GM18517 (cell line): ENCODE measurements around the gene SRRD.

Source experiments
- ATAC-seq: cut with Tn5 transposase; IDR thresholded peaks from one replicate; pipeline ENCODE4 v1.9.1; 2021; ENCODE audit warnings: mild to moderate bottlenecking, moderate library complexity; ENCODE audit not compliant: unreplicated experiment

Gene SRRD

DNA sequence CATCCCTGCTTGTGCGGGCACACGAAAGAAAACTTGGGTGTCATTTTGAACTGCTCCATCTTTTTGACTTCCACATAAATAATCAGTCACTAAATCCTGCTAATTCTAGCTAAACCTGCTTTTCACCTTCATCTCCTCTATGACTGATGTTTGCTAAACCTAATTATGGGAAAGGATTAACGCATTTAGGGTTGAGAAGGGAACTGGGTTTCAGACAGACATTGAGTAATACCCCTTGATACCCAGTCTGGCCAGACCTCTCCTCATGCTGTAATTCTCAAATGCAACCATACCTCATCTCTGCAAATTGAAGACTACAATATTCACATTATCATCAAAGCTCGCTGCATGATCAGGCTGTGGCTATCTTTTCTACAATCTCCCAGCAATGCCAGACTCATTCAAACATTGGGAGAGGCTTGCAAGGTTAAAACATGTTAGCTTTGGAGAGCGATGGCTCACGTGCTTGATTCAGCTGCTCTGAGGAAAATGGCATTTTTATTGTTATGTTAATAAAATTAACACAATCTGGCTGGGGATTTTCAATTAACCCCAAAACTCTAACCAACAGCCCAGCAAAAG, 2.5 kb upstream of the SRRD start:
- no peak for ATAC-seq

DNA sequence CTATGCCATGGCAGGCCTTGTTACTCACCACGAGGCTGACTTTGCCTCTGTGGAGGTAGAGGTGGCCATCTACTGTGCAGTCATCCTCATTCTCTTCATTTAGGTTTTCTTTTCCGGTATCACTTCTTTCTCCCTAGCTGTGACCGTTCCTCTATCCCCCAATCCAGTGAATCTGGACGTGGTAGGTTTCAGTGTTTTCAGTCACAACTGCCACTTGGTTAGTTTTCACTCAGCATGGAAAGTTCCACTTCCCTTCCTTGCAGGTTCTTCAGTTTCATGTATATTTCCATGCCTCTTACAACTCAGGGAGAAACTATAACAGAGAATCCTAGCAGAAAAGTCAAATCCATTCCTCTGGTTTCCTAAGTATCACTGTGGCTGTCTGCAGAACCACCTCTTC, 2.0 kb upstream of the SRRD start:
- ATAC-seq, result no peak

DNA sequence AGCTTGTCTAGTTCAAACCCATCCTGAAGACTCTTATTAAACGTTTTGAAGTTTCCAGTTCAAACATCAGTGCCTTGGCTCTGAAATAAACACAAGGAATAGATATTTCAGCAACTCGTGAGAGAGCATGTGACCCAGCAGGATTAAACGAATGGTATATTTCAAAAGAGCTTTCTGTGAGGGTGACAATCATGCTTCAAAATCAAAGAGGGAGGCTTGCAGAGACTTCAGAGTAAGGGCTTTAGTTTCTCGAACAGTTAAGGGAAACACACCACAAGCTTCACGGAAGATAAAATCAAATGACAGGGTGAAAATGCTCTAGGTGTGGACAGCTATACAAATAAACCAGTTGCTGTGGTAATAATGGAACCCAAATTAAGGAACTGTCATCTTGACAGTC, 1.5 kb upstream of the SRRD start:
- ATAC-seq, result no peak

DNA sequence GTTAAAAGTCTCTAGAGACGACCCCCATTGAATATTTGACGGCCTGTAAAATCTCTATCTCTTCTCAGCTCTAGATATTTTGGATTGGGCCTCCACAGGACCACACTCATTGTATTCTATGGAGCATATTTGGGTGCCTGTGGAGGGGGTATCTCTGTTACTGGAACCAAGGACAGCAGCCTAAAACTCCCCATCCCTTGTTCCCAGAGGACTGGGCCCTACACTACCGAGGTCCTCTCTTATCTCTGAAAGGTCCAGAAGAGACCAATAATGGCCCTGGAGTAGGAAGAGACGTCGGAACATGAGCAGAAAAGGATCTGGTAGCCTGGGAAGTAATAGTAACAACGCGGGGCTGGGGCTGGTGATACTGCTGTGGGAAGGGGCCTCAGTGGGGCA, 636 bp upstream of the SRRD start:
- ATAC-seq, result no peak

DNA sequence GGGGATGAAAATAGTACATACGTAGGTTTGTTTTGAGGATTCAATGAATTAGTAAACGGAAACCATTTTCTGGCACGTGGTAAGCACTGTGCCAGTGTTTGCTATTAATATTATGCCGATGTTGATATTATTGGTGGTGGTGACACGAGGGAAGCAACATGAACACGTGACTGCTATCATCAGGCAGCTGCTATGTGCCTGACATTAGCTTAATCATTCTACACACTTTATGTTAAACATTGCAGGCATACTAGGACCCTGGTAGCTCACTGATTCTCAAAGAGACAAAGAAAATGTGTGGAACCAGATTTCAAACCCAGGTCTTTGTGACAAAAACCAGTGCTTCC, 656 bp downstream of the SRRD start:
- no peak for ATAC-seq

DNA sequence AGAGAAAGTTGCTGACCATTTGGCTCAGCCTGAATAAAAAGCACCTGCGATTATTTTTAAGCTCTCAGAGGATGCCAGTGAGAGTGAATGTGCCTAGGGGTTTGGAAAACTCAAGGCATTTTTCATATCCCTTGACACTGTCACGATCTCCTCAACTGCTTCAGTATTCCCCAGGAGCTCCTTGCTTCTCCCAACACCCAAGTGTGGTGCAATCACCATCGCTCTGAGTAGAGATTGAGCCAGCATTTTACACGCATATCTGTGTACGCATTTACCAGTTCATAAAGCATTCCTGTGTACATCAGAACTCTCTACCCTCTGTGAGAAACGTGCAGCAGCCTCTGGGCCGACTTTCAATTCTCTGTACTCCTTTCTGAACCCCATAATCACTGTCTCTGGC, 1.3 kb downstream of the SRRD start:
- ATAC-seq, result no peak

DNA sequence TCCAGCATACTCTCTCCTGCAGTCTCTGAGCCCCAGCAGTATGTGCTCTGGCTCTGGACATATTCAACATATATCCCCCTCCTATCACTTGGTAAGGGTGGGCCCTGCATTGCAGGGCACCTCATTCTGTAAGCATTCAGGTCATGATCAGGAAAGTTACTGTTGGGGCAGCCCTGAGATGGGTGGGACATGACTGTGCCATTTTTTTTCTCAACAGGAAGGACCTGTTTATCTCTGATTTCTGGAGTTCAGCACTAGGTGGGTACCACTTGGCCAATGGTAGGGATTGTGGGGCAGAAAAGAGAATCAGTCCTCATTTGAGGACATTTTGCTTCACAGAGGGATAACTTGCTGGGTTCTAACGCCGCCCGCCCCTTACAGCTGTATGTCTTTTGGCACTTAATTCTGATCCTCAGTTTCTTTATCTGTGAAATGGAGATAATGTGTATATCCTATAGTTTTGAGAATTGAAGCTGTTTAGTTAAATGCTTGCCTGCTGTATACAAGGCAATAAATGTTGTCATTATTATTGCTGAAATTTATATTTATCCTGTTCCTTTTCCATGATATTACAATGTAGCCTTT, 2.2 kb downstream of the SRRD start:
- no peak for ATAC-seq

DNA sequence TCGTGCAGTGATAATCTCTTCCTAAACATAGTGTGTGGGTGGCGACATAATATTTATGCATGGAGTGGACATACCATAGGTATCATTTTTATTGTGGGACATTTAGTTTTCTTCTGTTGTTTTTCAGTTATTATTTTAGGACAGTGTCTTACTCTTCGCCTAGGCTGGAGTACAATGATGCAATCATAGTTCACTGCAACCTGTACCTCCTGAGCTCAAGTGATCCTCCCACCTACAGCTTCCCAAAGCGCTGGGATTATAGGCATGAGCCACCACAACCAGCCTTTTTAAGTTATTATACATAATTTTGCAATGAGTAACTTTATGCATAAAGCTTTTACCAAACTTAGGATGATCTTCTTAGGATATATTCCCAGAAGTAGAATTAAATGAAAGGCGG, 2.7 kb downstream of the SRRD start:
- ATAC-seq, result no peak

DNA sequence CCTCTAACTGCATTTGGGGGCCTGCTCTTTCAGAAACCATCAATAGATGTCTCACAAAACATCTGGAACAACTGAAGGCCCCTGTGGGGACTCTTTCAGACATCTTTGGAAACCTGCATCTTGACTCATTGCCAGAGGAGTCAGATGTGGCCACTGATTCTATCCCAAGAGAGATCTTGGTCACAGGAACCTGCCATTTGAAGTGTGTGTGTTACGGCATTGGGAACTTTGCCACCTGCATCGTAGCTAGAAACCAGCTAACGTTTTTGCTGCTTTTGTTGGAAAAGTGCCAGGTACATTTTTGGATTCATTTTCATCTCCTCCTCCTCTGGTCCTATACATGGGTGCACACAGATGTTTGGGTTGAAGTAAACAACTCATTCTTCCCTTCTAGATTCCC, 4.3 kb downstream of the SRRD start:
- no peak for ATAC-seq

DNA sequence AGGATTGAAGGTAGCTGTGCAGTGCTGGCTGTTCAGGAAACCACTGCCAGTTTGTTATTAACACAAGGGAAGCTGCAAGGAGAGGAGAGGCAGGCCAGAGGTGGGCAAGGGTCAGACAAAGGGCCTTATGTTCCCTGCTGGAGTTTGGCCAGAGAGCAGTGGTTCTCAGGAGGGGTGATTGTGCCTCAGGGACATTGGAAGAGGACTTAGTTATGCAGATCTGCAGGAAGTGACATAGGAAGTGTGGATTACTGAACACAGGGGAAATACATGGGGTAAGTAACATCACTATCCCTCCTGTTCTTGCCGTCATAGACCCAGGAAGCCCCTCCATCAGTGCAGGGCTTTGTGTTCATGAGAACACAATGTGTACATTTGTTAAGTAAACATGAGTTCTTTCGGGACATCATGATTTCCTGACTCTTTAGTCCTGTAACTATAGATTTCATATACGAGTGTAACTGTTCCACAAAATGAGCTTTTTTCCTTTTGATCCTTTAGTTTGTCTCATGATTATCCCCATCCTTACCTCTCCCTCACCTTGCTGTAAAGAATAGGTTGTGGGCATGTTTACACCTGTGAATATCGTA, 5.9 kb downstream of the SRRD start:
- no peak for ATAC-seq

DNA sequence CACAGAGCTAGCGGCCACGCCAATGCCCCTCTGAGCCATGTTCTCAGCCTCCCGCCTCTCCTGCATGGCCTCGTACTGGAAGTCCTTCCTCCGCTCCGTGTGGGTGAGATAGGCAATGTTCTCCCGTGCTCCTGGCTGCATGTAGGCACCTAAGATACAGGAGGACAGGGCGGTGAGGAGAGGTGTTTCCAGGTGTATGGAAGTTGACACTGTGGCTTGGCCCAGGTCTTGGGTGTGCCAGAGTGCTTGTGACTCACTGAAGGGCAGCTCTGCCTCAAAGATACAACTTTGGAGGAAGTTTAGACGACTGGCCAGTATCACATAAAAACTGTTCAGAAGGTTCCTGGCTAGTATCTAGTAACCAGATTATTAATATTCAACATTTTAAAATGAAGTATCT, 8.5 kb downstream of the SRRD start:
- no peak for ATAC-seq

DNA sequence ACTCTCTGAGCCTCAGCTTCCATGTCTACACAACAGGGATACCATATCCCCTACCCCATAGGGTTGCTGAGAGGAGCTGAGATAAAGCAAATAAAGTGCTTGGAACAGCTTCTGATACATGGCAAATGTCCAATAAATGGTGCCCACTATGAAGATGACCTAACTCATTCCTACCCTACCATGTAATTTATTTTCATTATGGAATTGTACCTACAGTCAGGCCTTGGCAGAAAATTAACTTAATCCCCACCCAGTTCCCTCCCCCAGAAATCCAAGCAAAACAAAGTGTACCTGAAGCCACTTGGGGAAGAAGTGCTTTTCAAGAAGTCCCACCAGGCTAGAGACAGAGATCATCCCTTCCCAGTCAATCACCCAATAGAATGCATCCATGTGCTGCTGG, 10.8 kb downstream of the SRRD start:
- ATAC-seq, result no peak

DNA sequence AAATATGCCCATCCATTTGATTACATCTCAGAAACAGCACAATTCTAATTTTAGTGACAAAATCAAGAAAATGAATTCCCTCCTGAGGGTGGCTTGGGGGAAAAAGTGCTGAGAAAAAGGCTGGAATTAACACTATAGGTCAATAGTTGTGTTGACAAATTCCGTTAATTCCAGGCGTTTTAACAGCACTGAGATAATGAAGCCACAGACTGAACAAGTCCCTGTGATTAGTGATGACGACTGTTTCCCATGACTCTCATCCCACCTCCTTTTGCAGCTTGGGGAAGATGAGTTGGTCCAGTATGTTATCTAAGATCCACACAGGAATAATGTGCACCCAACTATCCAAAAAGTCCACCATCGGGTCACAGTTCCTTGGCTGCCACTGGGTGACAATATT, 12.8 kb downstream of the SRRD start:
- no peak for ATAC-seq

DNA sequence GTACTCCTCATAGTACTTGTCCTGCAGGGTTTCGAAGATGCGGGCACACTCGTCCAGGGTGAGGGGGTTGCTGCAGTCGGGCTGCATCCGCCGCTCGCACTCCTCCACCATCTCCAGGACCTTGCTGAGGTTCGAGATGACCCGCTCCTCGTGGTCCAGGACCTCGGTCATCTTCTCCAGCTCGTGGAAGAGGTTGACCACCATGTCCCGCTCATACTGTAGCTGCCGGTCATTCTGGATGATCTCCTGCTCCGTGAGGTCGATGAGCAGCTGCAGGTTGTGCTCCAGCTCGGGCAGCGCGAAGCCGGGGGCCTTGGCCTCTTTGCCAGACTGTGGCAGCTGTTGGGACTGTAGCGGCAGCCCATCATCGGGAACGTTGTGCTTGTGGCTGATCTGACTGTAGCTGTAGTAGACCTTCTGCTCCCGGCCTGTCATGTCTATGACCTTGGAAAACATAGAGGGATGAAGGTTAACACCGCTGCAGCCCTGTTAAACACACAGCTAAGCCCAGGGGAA, 15.6 kb downstream of the SRRD start:
- no peak for ATAC-seq

DNA sequence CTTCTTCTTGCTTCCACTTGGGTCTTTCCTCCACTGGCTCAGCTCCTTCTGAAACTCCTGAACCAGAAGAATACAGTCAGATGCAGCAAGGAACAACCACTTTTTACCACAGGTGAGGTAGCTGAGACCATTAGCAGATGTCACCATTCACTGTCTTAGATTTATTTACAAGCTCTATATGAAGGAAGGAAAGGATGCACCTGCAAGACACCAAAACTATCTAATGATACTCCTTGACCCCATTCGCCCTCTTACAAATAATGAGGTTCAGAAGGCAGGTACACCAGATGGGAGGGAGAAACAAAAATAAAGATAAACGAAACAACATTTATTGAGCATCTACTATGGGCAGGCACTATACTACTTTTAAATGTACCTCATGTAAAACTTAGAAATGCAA, 18.3 kb downstream of the SRRD start:
- ATAC-seq, result no peak

DNA sequence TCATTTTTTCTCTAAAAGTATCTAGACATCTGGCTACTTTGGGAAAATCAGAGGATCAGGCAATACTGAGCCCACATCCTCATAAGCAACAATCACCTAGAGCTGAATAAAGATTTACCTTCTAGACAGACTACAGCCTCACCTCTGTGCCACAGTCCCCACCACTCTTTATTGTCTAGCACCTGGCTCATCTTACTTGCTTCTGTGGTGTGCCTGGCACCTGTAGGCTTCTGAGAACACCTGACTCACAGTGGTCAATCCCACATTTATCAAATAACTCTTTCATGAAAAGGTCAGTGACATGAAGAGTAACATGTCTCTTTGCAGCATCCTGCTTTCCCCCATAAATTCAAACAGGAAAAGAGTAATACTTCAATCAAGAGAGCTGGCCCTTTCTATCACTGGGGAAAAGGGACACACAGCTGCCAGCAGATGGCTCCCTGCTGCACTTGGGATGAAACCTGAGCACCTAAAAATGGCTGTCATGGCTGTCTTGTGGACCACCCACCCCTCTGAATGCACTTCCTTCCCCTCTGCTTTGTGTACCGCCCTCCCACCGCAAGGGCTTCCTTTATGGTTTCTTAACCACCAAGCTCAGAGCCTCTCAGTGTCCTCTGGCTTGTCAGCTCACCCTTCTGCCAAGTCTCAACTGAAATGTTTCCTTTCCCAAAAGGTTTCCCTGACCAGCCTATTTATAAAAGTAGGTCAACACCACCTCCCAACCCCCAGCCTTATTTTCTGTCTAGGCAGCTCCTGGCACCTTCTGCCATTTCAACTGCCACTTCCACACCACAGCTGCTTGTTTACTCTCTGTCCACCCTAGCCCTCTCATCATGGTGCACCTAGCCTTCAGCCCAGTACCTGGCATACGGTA, 19.2 kb downstream of the SRRD start:
- no peak for ATAC-seq

DNA sequence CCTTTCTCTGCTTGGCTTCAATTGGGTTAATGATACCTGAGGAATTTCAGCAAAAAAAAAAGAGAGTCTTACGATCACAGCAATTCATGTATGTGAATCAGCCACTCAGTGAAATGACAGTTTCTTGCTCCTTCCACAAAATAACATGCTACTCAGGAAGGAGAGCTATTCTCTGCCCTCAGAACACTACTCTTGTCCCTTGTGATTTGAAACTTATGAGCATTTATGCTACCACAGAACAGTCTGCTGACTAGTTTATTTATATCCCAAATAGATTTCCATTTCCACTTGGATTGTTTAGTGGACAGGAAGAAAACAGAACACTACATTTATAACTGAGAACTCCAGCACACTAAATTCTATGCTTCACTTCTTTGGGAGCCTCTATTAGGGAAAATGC, 20.1 kb downstream of the SRRD start:
- no peak for ATAC-seq

DNA sequence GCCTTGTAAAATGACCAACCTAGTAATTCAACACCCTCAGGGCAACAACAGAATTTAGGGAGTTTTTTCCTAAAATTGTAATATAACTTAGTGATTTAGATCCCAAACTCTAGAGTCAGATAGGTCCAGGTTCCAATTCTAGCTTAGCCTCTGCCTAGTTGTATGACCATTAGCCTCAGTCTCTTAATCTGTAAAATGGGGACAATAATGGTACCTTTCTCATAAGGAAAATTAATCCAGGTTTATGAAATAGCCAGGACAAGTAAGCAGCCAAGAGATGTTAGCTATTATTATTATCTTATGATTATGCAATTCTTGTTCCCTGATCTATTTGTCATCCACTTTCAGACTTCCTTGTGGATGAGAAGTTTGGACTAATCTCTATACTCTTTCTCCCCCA, 24.5 kb downstream of the SRRD start:
- ATAC-seq, result no peak

DNA sequence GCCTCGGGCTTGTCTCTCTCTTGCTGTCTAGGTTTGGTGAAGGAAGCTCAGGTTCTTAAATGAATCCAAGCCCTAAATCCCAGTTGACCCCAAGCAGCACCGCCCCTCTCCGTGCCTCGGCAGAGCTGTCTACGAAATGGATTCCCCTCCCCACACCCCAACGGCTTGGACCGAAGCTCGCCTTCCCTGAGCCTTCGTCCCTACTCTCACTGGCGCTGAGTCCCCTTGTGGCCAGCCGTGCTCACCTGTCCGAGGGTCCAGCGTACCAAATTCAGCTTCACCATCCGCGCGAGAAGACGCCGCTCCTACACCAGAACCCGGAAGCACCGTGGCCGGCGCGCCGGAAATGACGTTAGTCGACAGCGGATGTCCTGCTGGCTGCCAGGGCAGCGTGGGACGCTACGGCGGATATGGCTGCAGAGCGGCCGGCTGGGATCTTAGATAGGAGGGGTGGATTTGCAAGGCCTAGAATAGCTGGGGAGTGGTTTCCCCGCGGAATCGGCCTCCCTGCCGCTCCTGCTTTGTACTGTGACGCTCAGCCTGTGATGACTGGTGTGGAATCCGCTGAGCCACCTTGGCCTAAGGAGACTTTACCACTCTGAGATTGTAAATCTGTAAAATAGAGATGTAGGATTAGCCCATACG, 28.6 kb downstream of the SRRD start, which contains the start of gene TFIP11:
Gene TFIP11, minus strand, starts transcription at position 325 of the 645 bp plus-strand sequence. CDS start 2,201 bp downstream, outside the sequence.
- ATAC-seq, result peak; percentile 58

DNA sequence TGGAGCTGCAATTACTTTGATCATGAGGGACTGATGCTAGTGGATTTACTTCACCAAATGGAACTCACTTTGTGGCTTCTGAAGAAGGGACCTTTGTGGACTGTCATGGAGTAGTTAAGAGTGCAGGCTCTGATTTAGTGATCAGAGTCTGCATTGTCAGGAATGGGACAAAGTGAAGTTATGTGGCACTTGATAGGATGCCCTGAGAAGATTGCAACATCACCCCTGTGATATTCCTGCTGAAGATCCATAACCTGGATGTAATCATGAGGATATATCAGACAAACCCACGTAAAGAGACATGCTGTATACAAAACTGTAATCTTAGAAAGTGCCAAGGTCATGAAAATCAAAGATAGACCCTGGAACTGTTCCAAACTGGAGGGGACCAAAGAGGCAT, 30.2 kb downstream of the SRRD start:
- no peak for ATAC-seq

DNA sequence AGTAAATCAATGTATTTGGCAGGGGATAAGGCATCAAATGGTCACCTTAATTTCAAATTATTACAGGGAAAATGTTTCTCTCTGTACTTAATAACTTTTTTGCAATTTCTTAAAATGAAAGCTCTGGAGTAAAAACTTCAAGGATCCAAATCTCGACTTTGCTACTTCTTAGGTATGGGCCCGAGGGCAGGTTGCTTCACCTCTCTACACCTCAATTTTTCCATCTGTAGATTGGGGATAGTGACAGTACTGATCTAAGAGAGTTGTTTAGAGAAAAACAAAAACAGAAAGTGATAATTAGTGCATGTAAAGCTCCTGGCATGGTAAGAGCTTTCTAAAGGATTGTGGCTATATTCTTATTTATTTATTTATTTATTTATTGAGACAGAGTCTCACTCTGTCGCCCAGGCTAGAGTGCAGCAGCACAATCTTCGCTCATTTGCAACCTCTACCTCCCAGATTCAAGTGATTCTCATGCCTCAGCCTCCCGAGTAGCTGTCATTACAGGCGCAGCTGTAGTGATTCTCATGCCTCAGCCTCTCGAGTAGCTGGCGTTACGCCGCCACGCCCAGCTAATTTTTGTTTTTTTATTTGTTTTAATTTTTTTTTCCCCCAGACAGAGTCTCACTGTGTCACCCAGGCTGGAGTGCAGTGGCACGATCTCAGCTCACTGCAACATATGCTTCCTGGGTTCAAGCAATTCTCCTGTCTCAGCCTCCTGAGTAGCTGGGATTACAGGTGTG, 30.9 kb downstream of the SRRD start:
- ATAC-seq, result no peak
